ENCODE results near the gene ARL8A. TPM values are rescaled to one million over a fixed set of nuclear protein-coding genes. Genes with fewer than 3 reads are reported as not detected.

ARL8A gene
- total and polyA plus RNA-seq, 10 of the 15 experiments (the other 5 are each of a cell fraction or from before 2014, with no cell fraction given), result 0.34 to 49.2 (median 15.4) TPM

- intact Hi-C loops (cut with micrococcal nuclease; ENCODE audit: unreplicated experiment), result no loop called here
- FAIRE-seq, result no peak
- WGBS (ENCODE audit: insufficient coverage, insufficient replicate concordance, low lambda C conversion rate, missing lambda C conversion rate), result 39% methylated on average over 10 of the region's 10 CpGs
Measured at GRCh38 chr1:202123336-202123813, 21.2 kb downstream of the ARL8A start.

More at GRCh38 chr1:202123336-202123813, 21.2 kb downstream of the ARL8A start:
- ChIA-PET RAD21 (ENCODE audit: unreplicated experiment) (interaction anchor here (1.1 kb wide), 1 partner anchor 36 kb away, joined by 3 read pairs; no protein-coding TSS in a partner anchor), POLR2A (no interaction called here), SMC1A (ENCODE audit: uncharacterized antibody, unreplicated experiment) (interaction anchor here (1.3 kb wide), 1 partner anchor 124 kb away, joined by 3 read pairs; no protein-coding TSS in a partner anchor), CTCF (interaction anchor here (1.3 to 9.3 kb wide), 4 partner anchors 9 to 151 kb away, joined by 3 to 119 read pairs (median 16); no protein-coding TSS in a partner anchor)
- Histone ChIP-seq H3K9ac (ENCODE audit: control insufficient read depth, insufficient read depth, low read length) (no peak overlapping the region), H2AFZ (ENCODE audit: control insufficient read depth, low read depth, low read length) (no peak overlapping the region), H3K4me1 (ENCODE audit: control insufficient read depth, insufficient read depth, low read length) (no peaks in the 10 kb centered on the region), H3K4me2 (ENCODE audit: control insufficient read depth, insufficient read depth) (no peak overlapping the region), H3K79me2 (ENCODE audit: control insufficient read depth, insufficient read depth, low read length) (no peaks in the 10 kb centered on the region), H3K27me3 (replicated peaks in 1 of 2; ENCODE audit: control insufficient read depth in 2 of 2, insufficient read depth in 2 of 2, low read length in 1 of 2) (peaks cover 0 to 2% of the 10 kb centered on the region in 2 experiments), H4K20me1 (ENCODE audit: control insufficient read depth, insufficient read depth) (no peaks in the 10 kb centered on the region), H3K9me3 (replicated peaks; ENCODE audit: control insufficient read depth, insufficient read depth, low read length) (no peaks in the 10 kb centered on the region), H3K36me3 (ENCODE audit: control insufficient read depth in 2 of 2, insufficient read depth in 2 of 2, low read length in 1 of 2) (no peaks in the 10 kb centered on the region), H3K27ac (ENCODE audit: control insufficient read depth, insufficient read depth) (no peak overlapping the region), H3K4me3 (no peak overlapping the region)
- no peak for TF ChIP-seq FOS (IDR thresholded peaks at IDR 0.05; ENCODE audit: borderline replicate concordance, extremely low read depth, insufficient read length)
- TF ChIP-seq ZBTB4 (CRISPR knock-in tag; IDR thresholded peaks at IDR 0.05), result no peak
- TF ChIP-seq ELK1 (IDR thresholded peaks at IDR 0.05; ENCODE audit: low read depth, low read length), result no peak
- no peak for TF ChIP-seq KLF5 (IDR thresholded peaks at IDR 0.05; ENCODE audit: partially characterized antibody)
- TF ChIP-seq POU2F2 (IDR thresholded peaks at IDR 0.05; ENCODE audit: borderline replicate concordance, low read depth, low read length), result no peak
- no peak for TF ChIP-seq CREM (IDR thresholded peaks at IDR 0.05; ENCODE audit: low read depth)
- no peak for TF ChIP-seq ZZZ3 (IDR thresholded peaks at IDR 0.05; ENCODE audit: control insufficient read depth, insufficient read length, low read depth)
- no peak for TF ChIP-seq TAF1 (IDR thresholded peaks at IDR 0.05; ENCODE audit: borderline replicate concordance, low read depth, low read length)
- TF ChIP-seq USF2 (IDR thresholded peaks at IDR 0.05; ENCODE audit: borderline replicate concordance, low read depth, low read length), result no peak
- DNase-seq (ENCODE audit: low read depth, low spot score) (no peak), ATAC-seq (no peak)
- in situ Hi-C loops (cut with MboI), result loop anchor here (5.0 kb wide), 2 partner anchors 111 to 231 kb away; partner anchors contain the start of gene ELF3
- BruUV-seq (replicated peaks), result no TSS peak

All from GM12878 (cell line).